ENCODE data around the gene LAPTM4A. TPM values are rescaled to one million over a fixed set of nuclear protein-coding genes. Genes with fewer than 3 reads are reported as not detected.
A peak's percentile ranks its signal among the peaks of the same experiment; 100 is the strongest.
"Not testable (repeated sequence)": the region's sequence is repeated elsewhere in the genome, so short reads cannot be mapped to it uniquely, and the experiment has no call there.

The LAPTM4A gene
- total RNA-seq, 1 experiment from 2014 or later = 129 TPM

DNA sequence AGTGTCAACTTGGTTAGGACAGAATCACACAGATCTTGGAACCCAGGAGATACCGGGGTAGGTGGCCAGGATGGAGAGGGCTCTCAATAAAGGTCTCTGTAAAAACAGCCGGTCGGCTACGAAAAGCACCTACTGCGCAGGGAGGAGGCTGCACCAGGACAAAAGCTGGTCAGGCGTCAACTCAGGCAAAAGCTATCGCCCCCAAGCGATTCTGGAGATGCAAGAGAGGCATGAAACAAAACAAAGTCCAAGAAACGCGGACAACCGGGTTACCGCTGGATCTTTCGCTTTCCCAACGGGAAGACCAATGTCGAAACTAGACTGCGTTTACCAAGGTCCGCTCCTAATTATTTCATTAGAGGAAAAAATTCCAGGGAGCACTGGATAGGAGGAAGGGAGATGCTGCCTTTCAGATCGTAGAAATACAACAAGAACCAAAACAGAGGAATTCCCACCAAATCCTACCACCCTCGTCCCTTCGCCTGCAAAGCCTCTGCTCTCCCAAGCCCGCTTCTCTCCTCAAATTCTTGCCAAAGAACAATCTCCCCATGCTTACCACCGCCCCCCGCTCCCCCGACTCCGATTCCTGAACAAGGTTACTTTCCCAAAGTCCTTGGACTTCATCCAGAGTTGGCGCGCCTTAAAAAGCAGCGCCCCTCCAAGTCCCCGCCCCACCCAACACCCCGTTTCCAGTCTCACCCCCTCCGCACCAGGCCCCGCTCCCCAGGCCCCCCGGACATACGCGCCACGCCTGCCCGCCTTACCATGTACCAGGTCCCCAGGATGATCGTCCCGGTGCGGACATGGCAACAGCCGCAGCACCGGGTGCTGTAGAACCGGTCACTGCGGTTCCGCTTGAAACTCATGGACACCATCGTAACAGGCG, 539 bp downstream of the LAPTM4A start:
- Mint-ChIP-seq H3K27me3 (ENCODE audit: unreplicated experiment) (no peaks in the 10 kb centered on the region), H3K27ac (ENCODE audit: unreplicated experiment) (no peak overlapping the region), H3K4me1 (ENCODE audit: low read depth, unreplicated experiment) (peaks cover 39% of the 10 kb centered on the region), H3K9me3 (ENCODE audit: low read depth, unreplicated experiment) (no peaks in the 10 kb centered on the region), H3K4me3 (ENCODE audit: low read depth, unreplicated experiment) (no peak overlapping the region), H3K36me3 (ENCODE audit: insufficient read depth, unreplicated experiment) (no peaks in the 10 kb centered on the region)
- CTCF ChIA-PET = interaction anchor here (0.6 to 2.0 kb wide), 4 partner anchors 15 to 1506 kb away, joined by 3 to 11 read pairs (median 4); no protein-coding TSS in a partner anchor
- peak; percentile 46 for DNase-seq
- TF ChIP-seq, protein P1, sequence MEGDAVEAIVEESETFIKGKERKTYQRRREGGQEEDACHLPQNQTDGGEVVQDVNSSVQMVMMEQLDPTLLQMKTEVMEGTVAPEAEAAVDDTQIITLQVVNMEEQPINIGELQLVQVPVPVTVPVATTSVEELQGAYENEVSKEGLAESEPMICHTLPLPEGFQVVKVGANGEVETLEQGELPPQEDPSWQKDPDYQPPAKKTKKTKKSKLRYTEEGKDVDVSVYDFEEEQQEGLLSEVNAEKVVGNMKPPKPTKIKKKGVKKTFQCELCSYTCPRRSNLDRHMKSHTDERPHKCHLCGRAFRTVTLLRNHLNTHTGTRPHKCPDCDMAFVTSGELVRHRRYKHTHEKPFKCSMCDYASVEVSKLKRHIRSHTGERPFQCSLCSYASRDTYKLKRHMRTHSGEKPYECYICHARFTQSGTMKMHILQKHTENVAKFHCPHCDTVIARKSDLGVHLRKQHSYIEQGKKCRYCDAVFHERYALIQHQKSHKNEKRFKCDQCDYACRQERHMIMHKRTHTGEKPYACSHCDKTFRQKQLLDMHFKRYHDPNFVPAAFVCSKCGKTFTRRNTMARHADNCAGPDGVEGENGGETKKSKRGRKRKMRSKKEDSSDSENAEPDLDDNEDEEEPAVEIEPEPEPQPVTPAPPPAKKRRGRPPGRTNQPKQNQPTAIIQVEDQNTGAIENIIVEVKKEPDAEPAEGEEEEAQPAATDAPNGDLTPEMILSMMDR (IDR thresholded peaks at IDR 0.05; ENCODE audit: unreplicated experiment) = no peak
- intact Hi-C loops (cut with micrococcal nuclease; ENCODE audit: unreplicated experiment) = loop anchor here (1.0 kb wide), 1 partner anchor 42 kb away; no protein-coding TSS in a partner anchor
- no TSS peak for BruUV-seq (replicated peaks)

DNA sequence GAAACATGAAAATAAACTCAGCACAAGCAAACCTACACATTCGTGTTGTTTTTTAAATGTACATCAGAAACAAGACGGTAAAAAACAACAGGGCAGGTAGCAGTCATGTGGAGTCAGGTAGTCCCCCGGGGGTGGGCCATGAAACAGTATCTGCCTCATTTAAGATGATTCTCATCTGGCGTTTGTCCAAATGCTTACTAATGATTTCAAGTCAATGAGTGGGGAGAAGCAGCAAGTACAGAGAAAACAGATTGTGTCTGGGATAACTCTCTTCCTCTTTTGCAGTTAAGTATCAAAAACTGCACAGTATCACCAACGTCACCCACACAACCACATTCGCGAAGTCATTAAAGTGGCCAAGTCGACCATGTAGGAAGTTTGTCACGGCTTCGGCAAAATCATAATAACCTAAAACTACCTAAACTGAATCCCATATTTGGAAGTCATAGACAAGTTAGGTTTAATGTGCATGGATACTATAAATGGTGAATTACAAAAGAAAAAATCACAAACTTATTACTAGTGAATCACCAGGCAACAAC, 1.3 kb downstream of the LAPTM4A start:
- H3K9me3 Mint-ChIP-seq (ENCODE audit: low read depth, unreplicated experiment) = no peaks in the 10 kb centered on the region
- H3K27ac Mint-ChIP-seq (ENCODE audit: unreplicated experiment) = no peak overlapping the region
- peaks cover 36% of the 10 kb centered on the region for H3K4me1 Mint-ChIP-seq (ENCODE audit: low read depth, unreplicated experiment)
- intact Hi-C loops (cut with micrococcal nuclease; ENCODE audit: unreplicated experiment) = loop anchor here (1.0 kb wide), 1 partner anchor 43 kb away; no protein-coding TSS in a partner anchor
- CTCF ChIA-PET = interaction anchor here (0.6 to 0.9 kb wide), 3 partner anchors 44 to 1505 kb away, joined by 3 to 4 read pairs (median 3); no protein-coding TSS in a partner anchor
- TF ChIP-seq, protein P1 (IDR thresholded peaks at IDR 0.05; ENCODE audit: unreplicated experiment) = no peak
- no peaks in the 10 kb centered on the region for H3K36me3 Mint-ChIP-seq (ENCODE audit: insufficient read depth, unreplicated experiment)
- no peak for DNase-seq
- no peak overlapping the region for H3K4me3 Mint-ChIP-seq (ENCODE audit: low read depth, unreplicated experiment)
- H3K27me3 Mint-ChIP-seq (ENCODE audit: unreplicated experiment) = no peaks in the 10 kb centered on the region
- BruUV-seq (replicated peaks) = no TSS peak

DNA sequence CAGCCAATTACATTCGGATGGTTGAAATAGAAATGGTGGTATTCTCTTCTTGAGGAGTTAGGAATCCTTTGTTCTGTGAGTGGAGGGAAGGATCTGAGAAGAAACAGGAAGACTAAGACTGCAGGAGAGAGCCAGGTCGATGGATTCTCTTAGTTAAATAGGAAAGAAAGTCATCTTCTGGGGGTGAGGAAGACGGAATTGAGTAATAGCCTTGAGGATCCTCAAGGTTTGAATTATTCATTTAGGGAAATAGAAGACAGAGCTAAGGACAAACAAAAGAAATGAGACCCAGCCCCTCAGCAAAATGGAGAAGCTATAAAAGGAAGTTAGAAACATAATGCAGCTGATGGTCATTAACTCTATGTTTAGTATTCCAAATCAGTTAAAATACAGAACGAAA, 1.8 kb downstream of the LAPTM4A start:
- Mint-ChIP-seq H3K36me3 (ENCODE audit: insufficient read depth, unreplicated experiment) (no peaks in the 10 kb centered on the region), H3K4me3 (ENCODE audit: low read depth, unreplicated experiment) (no peak overlapping the region), H3K9me3 (ENCODE audit: low read depth, unreplicated experiment) (no peaks in the 10 kb centered on the region), H3K27me3 (ENCODE audit: unreplicated experiment) (no peaks in the 10 kb centered on the region), H3K27ac (ENCODE audit: unreplicated experiment) (no peak overlapping the region), H3K4me1 (ENCODE audit: low read depth, unreplicated experiment) (peaks cover 30% of the 10 kb centered on the region)
- intact Hi-C loops (cut with micrococcal nuclease; ENCODE audit: unreplicated experiment) = loop anchor here (1.0 kb wide), 1 partner anchor 44 kb away; no protein-coding TSS in a partner anchor
- TF ChIP-seq, protein P1 (IDR thresholded peaks at IDR 0.05; ENCODE audit: unreplicated experiment) = no peak
- CTCF ChIA-PET = interaction anchor here (0.7 to 0.9 kb wide), 2 partner anchors 44 to 137 kb away, joined by 3 to 4 read pairs; no protein-coding TSS in a partner anchor
- no peak for DNase-seq
- BruUV-seq (replicated peaks) = TSS peak; percentile 31

DNA sequence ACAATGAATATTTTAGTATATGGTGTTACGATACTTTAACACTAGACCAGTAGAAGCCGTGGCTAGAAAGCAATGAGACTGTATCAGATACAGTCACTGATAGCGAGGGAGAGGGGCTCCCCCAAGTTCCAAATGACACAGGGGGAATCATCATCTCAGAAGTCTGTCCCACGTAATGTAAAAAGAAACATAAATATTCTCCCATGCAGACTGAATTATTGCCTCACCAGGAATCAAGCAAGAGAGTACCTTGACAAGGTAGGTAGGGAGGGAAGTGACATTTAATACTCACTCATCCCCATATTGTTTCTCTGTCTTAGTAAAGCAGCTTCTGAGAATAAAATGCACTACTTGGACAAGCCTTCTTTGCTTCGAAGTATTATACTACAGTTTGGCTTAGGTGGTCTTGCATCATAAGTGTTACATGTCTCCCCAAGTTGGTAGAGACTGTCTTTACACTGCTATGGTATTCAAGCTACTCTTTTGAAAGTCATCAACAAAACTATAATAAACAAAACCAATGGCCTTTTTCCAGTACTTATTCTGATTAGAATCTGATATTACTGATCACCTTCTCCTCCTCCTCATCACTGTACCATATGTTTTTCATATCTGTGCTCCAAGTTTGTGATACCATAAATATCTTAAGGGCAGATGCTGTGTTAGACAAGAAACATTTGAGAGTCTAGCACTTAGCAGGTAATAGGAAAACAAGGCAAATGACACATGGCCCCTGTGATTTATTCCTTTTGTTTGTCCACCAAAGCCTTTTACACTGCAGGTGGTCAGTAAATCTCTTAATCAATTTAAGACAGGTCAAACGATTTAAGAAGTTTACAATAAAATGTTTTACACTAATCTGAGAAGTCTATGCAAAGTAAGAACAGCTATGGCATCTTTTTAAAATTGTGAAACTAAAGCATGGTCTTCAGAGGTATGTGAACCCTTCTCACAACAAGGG, 2.7 kb downstream of the LAPTM4A start:
- Mint-ChIP-seq H3K4me3 (ENCODE audit: low read depth, unreplicated experiment) (no peak overlapping the region), H3K36me3 (ENCODE audit: insufficient read depth, unreplicated experiment) (no peaks in the 10 kb centered on the region), H3K9me3 (ENCODE audit: low read depth, unreplicated experiment) (no peaks in the 10 kb centered on the region), H3K27me3 (ENCODE audit: unreplicated experiment) (no peaks in the 10 kb centered on the region), H3K27ac (ENCODE audit: unreplicated experiment) (no peak overlapping the region), H3K4me1 (ENCODE audit: low read depth, unreplicated experiment) (peaks cover 30% of the 10 kb centered on the region)
- TF ChIP-seq, protein P1 (IDR thresholded peaks at IDR 0.05; ENCODE audit: unreplicated experiment) = no peak
- intact Hi-C loops (cut with micrococcal nuclease; ENCODE audit: unreplicated experiment) = no loop called here
- CTCF ChIA-PET = interaction anchor here (1.4 kb wide), 1 partner anchor 33 kb away, joined by 5 read pairs; no protein-coding TSS in a partner anchor
- BruUV-seq (replicated peaks) = no TSS peak
- no peak for DNase-seq

DNA sequence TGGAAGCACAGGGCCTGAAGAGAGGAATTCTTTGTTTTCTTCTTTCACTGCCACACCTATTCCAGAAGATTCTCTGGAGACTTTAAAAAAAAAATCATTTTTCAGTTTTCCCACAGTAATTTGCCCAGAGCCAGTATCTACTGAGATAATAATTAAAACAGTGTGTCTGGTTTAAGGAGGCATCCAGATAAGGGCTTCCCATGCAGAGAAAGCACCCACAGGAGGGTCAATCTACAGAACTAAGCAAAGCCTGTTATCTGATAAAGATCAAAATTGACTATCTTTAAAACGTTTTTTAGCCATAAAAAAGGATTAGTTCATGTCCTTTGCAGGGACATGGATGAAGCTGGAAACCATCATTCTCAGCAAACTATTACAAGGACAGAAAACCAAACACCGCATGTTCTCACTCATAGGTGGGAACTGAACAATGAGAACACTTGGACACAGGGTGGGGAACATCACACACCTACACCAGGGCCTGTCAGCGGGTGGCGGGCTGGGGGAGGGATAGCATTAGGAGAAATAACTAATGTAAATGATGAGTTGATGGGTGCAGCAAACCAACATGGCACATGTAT, 5.6 kb downstream of the LAPTM4A start:
- CTCF ChIA-PET; BruUV-seq (replicated peaks); DNase-seq; H3K27me3 Mint-ChIP-seq (ENCODE audit: unreplicated experiment); H3K27ac Mint-ChIP-seq (ENCODE audit: unreplicated experiment); H3K9me3 Mint-ChIP-seq (ENCODE audit: low read depth, unreplicated experiment); intact Hi-C loops (cut with micrococcal nuclease; ENCODE audit: unreplicated experiment); H3K36me3 Mint-ChIP-seq (ENCODE audit: insufficient read depth, unreplicated experiment); H3K4me3 Mint-ChIP-seq (ENCODE audit: low read depth, unreplicated experiment): not testable (repeated sequence)
- peaks cover 43% of the 10 kb centered on the region for H3K4me1 Mint-ChIP-seq (ENCODE audit: low read depth, unreplicated experiment)

Measured in Calu3 (cell line).